ENCODE results near the gene THTPA.
"Not testable (repeated sequence)": the region's sequence is repeated elsewhere in the genome, so short reads cannot be mapped to it uniquely, and the experiment has no call there.

Gene THTPA

DNA sequence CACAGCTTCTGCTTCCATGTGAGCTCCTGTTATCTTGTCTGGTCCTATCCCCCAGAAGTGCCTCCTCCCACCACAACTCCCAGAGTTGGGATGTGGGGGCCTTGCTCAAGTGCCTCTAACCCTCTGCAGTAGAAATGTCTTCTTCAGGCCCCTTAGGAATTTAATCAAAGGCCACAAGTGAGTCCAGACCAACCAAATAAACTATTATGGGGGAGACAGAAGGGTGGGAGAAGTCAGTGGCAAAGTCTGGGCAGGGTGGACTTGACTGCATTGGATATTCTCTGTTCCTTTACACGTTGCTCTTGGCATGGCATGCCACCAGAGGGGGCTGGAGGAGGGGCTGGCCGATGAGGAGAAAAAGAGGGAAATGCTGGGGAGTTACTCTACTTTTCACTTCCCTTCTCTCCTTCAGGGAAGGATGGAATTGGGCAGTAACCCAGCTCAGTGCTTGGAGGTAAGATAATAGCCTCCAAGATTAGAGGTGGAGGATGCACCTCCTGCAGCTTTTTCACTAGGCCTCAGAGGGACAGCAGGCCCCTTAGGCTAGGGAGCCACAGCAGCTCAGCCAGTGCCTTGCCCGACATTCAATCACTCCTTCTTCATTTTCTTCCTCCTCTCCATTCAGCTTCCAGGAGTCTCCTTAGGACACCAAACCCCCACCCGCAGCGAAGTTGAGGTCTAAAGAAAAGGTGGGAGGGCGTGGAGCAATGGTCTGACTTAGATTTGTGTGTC is 12.7 kb downstream of the THTPA start:
- no peak for FAIRE-seq

GRCh38 chr14:23569443-23570151 is 13.5 kb downstream of the THTPA start:
- no peak for FAIRE-seq

GRCh38 chr14:23570806-23571483 is 14.9 kb downstream of the THTPA start:
- no peak for FAIRE-seq

DNA sequence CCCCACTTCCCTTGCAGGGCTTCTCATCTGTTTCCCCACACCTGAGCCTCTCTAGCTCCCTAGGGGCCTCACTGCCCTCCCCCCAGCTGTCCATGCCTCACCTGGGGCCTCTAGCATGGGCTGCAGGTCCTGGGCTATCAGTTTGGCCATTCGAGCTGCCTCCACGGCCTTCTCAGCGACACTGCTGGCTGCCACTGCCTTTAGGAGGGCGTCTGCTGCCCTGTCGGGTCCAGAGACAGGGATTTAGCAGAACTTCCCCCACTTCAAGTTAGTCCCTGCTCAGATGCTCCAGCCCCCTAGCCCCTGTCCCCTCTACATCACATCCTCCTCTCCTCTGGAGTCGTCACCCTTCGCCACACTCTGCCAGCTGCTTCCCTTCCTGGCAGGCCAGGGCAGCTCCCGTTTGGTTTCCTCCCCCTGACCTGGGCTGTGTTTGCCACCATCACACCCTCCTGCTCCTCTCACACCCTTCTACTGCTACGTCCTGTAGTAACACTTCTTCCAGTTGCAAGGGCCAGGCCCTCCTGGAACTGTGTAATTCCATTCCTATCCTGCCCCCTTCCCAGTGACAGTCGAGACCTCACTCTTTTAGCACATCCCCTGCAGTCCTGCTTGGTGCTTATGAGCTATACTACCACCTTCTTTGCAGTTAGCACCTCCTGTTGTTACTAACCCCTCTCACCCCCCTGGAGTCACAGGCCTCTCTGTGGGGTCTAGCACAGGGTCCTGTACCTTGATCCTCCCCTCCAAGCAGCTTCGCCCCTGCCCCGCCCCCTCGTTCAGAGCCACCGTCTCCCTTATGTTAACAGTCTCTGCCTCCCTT is 15.8 kb downstream of the THTPA start:
- FAIRE-seq: no peak

- no peak for FAIRE-seq
Measured at GRCh38 chr14:23572524-23572828, 16.4 kb downstream of the THTPA start.

- no peak for FAIRE-seq
Measured at GRCh38 chr14:23572836-23573235, 16.8 kb downstream of the THTPA start.

GRCh38 chr14:23573384-23574015 is 17.4 kb downstream of the THTPA start:
- FAIRE-seq: peak; percentile 27

GRCh38 chr14:23577004-23577681 is 21.1 kb downstream of the THTPA start:
- no peak for FAIRE-seq

DNA sequence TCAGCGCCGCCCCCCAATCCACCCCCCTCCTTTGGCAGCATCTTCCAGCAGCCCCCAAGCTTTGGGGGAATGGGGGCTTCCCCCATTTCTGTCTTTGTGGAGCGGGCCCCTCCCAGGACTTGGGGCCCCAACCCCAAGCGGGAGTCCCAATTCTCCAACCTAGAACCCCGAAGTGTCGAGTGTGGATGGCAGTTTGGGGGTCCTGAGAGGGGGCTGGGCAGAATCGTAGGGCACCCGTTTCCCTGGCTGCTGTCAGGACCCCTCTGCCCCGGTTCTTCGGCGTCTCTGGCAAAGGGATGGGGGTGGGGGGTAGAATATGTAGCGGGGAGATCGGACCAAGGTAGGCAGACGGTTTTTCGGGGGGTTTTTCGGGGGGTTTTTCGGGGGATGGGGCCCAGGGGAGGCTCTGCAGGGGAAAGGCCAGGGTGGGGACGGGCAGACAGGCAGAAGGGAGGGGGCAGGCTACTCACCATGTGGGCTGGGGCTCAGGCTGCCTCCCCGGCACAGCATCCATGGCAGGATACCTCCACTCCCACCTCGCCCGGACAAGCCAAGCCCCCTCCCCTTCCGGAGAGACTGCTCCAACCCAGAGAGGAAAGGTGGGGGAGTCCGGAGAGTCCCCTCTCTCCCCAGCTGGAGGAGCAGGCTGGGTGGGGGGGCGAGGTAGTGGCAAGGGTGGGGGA is 21.8 kb downstream of the THTPA start:
- FAIRE-seq: no peak

DNA sequence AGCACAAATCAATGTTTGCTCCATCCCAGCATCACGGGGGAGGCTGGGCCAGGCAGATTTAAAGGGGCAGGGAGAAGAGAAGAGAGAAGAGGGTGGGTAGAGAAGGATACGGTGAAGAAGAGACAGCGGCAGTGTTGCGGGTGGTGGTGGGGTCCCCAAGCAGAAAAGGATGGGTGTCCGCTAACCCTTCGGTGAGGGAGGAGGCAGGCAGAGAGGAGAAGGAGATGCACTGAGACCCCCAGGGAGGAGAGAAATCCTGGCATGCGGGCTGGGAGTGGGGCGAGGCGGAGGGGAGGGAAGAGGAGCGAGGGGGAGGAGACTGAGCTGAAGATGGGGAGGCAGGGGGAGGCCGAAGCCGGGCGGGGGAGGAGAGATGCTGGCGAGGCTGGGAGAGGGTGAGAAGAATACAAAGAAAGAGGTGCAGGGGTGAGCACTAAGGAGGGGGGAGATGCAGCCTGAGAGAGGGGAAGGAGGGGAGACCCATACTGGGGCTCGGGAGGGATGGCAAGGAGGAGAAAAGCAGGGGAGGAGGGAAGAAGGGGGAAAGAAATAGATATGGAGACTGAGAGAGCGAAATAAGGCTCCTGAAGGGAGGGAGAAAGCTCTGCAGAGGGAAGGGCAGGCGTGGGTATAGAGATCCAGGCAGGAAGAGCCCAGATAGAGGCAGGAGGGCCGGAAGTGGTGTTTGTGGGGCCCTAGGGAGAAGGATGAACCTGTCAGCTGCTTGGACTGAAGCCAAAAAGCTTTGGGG is 22.7 kb downstream of the THTPA start, which contains the start of gene JPH4:
Gene JPH4 (minus strand): TSS at position 231 of the 751 bp plus-strand sequence. CDS start 1,337 bp downstream, outside the sequence.
- FAIRE-seq: no peak

- no peak for FAIRE-seq
Measured at GRCh38 chr14:23579311-23579630, 23.2 kb downstream of the THTPA start.

GRCh38 chr14:23579739-23580138 is 23.7 kb downstream of the THTPA start:
- FAIRE-seq: no peak

- FAIRE-seq: no peak
Measured at GRCh38 chr14:23580152-23580926, 24.3 kb downstream of the THTPA start.

- no peak for FAIRE-seq
Measured at GRCh38 chr14:23580948-23581281, 24.8 kb downstream of the THTPA start.

GRCh38 chr14:23582906-23583760 is 27.1 kb downstream of the THTPA start:
- no peak for FAIRE-seq

DNA sequence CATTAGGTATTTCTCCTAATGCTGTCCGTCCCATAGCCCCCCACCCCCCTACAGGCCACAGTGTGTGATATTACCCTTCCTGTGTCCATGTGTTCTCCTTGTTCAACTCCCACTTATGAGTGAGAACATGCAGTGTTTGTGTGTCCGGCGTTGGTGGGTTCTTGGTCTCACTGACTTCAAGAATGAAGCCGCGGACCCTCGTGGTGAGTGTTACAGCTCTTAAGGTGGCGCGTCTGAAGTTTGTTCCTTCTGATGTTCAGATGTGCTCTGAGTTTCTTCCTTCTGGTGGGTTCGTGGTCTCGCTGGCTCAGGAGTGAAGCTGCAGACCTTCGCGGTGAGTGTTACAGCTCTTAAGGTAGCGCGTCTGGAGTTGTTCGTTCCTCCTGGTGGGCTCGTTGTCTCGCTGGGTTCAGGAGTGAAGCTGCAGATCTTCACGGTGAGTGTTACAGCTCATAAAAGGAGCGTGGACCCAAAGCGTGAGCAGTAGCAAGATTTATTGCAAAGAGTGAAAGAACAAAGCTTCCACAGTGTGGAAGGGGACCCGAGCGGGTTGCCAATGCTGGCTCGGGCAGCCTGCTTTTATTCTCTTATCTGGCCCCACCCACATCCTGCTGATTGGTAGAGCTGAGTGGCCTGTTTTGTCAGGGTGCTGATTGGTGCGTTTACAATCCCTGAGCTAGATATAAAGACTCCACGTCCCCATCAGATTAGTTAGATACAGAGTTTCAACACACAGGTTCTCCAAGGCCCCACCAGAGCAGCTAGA is 27.9 kb downstream of the THTPA start:
- not testable (repeated sequence) for FAIRE-seq

DNA sequence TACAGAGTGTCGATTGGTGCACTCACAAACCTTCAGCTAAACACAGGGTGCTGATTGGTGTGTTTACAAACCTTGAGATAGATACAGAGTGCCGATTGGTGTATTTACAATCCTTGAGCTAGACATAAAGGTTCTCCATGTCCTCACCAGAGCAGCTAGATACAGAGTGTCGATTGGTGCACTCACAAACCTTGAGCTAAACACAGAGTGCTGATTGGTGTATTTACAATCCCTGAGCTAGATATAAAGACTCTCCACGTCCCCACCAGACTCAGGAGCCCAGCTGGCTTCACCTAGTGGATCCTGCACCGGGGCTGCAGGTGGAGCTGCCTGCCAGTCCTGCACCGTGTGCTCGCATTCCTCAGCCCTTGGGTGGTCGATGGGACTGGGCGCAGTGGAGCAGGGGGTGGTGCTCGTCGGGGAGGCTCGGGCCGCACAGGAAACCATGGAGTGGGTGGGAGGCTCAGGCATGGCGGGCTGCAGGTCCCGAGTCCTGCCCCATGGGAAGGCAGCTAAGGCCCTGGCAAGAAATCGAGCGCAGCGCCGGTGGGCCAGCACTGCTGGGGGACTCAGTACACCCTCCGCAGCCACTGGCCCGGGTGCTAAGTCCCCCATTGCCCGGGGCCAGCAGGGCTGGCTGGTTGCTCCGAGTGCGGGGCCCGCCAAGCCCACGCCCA is 28.6 kb downstream of the THTPA start:
- FAIRE-seq: not testable (repeated sequence)

Measured in islet of Langerhans (tissue), 1 donor.